CD4-positive, alpha-beta T cell treated with Interleukin-17A for 1 hour (primary cell): ENCODE data around the gene SPI1.

Experiments used
- DNase-seq: peaks from one replicate; pipeline ENCODE4 v3.0.0-alpha.2; 2020

SPI1 gene

DNA sequence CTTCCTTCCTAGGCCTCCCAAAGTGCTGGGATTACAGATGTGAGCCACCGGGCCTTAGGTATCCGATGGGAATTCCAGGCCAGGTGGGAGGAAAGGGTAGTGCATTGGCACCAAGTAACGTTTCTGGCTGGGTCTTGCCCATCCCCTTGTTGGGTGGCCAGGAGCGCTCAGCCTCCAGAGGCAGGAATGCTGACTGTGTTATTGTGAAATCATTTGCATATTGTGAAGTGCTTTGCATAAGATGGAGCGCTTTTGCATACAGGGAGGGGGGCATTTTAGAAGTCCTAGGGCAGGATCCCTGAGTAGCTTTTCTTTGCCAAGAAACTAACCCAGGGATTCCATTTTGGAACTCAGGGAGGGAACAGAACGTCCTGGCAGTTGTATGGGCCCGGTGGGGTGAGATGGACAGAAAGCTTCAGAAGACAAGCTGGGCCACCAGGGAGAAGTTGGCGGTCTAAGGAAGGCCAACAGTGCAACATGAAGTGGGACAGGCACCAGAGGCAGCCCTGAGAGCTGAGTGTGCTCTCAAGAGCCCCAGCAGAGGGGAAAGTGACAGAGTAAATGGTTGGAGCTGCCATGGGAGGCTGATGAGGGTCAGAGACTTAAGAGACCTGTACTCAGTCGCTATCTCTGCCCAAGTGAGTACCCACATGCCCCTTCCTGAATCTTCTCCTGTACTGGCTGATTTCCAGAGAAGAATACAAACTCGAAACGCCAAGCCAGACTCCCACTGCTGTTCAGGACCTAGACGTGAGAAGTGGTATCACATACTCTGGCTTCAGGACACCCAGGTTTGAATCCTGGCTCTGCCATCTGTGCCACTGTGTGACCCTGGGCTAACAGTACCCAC, 28.8 kb upstream of the SPI1 start:
- DNase-seq = no peak

DNA sequence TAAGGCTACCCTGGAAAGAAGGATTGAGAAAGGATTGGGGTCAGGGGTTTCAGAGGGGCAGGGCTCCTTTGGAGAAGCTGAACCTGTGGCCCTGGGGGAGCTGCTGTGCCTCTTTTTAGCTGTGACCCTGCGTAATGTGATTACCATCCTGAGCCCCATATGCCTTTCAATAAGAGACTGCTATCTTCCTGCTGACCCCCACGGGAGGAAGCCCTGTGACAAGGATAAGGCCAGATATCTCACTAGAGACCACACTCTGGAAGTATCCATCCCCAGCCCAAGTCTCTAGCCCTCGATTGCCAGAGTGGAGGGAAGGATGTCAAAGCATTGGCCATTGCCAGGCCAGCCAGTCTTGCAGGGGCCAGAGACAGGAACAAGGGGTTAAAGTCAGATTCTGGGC, 25.2 kb upstream of the SPI1 start:
- no peak for DNase-seq

DNA sequence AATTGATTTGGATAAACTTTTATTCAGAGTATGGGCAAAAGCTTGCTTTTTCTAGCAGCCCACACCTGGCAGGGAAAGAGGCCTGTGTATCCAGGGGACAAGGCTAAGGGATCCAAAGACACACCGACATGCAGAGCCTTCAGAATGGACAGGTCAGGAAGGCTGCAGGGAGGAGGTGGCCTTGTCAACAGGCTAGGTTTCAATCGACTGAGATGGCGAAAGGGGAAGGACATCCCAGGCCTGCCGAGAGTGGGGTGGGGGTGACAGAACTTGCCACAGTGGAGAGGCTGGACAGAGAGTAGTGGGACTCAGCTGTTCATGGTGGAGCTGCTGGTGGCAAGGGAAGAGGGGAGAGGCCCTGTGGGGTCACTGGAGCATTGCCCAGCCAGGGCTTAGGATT, 24.8 kb upstream of the SPI1 start:
- DNase-seq = no peak

DNA sequence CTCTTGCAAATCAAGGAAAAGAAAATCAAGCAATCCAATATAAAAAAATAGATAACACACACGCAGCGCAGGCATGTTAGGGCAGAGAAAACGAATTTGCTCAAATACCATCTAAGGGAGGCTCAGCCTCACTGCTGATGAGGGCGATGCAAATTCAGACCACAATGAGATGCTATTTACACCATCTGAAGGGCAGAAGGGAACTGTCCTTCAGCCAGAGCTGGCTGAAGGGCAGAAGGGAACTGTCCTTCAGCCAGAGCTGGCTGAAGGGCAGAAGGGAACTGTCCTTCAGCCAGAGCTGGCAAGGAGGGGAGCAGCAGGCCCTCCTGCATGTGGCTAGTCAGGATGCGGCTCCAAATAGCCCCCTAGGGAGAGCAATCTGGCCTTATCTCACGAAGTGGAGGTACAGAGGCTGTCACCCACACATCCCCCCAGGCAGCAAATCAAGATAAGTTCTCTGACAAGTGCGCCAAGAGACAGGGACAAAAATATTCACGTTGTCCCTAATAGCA, 22.5 kb upstream of the SPI1 start:
- no peak for DNase-seq

DNA sequence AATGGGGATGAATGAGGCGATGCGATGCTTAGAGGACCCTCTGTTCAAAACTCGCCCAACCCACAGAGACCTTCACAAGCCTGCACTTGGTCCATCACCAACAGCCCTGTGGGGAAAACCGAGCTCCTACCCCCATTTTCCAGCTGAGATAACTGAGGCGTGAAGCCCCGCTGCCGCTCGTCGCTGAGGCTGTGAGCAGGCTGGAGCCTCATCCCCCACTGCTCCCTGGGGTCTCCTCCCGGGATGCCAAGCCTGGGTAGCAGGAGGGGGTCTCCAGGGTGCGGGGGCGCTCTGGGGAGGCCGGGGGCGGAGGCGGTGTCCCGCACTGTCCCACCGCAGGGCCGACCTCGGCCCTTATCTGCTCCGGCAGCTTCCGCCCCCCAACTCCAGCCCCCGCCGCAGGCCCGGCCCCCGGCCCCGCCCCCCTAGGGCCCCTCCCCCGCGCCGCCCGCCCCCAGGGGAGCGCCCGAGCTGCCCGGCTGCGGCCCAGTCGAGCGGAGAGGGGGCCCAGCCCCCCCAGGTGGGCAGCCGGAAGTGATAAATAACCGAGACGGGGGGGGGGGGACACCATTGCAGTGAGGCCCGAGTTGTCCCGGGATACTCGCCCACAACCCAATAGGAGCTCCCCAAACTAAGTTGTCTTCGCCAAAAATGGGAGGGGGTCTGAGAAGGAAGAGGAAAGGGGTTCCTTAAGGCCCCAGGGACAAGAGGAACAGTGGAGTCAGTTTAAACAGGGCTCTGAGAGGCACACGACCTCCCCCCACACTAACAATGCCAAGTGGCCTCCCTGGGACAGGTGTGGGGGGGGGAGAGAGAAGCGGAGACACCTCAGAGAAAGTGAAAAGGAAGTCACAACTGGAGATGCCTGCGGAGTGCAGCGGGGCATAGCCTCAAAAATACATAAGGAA, 21.8 kb upstream of the SPI1 start:
- DNase-seq = peak; percentile 44

DNA sequence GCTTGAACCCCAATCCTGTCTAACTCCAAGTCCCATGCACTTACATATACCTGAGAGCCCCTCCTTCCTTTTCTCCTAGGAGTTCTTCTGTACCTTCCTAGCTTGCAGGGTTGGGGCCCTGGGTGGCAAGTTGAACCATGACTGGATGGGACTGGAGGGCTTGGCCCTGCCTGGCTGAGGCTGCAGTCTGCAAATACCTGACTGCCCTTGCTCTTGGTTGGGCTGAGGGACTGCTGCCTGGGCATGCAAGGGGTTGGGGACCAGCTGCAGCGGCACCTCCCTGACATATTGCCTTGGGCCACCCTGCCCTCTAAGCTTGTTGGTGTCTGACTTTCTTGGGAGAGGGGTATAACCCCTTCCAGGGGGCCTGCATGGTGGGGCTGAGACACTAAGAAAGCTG, 20.2 kb upstream of the SPI1 start:
- no peak for DNase-seq

DNA sequence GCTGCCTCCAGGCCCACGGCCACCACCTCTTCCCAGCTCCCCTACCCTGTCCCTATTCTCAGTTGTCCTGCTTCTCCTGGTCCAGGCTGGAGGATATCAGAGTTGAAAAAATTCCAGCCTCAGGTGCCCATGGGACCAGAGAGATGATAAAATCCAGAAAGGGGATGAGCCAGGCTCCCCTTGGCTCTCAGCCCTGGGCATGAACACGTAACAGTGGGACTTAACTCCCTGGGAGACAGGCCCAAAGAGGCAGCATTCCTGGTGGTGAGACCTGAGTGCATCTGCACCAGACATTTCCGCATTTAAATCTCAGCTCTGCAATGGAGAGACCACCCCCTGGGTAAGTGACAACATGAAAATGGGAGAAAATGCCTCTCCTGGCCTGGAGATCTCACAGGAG, 19.7 kb upstream of the SPI1 start:
- no peak for DNase-seq

DNA sequence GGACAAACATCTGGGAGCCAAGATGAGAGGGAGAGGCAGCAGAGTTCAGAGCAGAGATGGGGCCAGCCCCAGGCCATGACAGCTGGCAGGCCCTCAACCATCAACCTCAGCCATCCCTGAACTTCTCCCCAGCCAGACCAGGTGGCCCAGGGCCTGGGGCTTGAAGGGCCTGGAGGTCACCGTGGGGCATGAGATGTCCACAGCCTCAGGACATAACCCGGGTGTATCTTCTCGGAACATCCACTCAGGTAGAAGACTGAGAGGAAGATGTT, 17.6 kb upstream of the SPI1 start:
- DNase-seq = no peak

DNA sequence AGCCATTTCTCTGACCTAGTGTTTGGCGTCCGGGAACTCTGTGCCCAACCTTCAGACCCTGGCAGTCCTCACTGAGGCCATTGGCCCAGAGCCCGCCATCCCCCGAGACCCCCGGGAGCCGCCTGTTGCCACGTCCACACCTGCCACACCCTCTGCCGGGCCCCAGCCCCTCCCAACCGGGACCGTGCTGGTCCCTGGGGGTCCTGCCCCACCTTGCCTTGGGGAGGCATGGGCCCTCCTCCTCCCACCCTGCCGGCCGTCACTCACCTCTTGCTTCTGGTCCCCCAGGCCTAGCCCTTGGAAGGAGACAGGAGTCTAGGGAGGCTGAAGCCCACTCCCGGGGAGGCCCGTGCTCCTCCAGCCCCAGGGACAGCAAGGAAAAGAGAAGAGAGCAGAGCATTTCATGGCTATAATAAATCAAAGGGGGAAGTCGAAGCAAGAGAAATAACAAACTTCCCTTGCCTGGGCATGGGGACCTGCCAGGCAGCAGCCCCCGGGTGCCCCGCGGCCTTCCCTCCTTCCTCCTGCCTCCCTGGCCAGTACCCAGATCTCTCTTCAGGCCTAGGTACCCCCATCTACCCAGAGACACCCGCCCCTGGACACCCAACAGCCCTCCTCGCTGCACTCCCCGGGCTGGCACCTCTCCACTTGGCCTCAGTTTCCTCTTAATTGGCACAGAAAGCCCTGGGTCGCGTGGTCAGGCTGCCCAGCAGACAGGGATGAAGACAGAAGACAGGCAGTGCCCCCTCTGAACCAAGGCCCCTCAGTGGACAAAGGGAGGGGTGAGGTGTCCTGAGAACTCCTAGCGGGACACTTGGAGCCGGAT, 17.1 kb upstream of the SPI1 start:
- DNase-seq = no peak

DNA sequence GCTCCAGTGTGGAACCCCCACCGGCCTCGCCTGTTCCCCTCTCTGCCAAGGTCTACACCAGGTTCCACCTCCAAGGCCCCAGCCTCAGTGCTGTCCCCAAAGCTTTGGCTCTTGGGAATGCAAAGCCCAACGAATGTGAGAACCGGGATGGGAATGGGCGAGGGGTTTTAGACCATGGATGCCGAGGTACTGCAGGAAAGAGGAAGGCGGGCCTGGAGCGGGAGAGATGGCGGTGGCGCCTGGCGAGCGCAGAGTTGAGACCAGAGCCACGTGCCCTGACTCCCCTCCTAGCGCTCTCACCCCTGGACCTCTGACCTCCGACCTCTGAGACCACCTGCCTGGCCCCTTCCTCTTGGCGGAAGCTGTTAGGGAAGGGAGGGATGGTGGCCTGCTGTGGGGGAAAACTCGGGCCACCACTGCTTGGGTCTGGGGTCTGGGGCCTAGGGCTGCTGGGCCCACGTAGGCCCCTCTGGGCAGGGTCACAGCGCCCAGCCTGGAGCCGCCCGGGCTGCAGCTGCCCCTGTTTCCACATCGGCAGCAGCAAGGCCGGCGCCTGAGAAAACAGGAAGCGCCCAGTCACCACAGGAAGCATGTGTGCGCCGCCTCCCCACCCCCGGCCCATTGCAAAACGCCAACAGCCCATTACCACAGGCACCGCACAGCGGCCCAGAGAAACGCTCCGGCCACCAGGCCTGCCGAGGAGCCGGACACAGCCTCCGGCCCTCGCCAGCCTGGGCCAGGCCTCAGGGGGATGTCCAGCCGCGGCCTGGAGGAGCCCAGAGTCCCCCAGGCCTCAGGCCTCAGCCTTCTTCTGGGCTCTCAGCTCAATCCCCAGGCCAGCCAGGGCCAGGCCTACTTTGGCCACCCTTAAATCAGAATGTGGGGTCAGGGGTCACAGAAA, 16.2 kb upstream of the SPI1 start:
- peak; percentile 66 for DNase-seq

DNA sequence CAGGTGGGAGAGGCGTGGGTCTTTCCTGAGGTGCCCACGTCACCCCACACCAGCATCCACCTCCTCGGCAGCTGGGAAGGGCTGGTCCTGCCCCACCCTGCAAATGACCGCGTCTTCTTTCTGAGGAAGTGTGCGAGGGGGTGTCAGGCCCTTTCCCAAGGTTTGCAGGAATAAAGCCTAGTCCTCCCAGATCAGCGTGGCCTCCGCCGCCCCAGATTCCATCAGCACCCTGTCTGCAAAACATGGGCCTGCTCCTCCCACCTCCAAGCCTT, 15.6 kb upstream of the SPI1 start:
- DNase-seq = no peak

DNA sequence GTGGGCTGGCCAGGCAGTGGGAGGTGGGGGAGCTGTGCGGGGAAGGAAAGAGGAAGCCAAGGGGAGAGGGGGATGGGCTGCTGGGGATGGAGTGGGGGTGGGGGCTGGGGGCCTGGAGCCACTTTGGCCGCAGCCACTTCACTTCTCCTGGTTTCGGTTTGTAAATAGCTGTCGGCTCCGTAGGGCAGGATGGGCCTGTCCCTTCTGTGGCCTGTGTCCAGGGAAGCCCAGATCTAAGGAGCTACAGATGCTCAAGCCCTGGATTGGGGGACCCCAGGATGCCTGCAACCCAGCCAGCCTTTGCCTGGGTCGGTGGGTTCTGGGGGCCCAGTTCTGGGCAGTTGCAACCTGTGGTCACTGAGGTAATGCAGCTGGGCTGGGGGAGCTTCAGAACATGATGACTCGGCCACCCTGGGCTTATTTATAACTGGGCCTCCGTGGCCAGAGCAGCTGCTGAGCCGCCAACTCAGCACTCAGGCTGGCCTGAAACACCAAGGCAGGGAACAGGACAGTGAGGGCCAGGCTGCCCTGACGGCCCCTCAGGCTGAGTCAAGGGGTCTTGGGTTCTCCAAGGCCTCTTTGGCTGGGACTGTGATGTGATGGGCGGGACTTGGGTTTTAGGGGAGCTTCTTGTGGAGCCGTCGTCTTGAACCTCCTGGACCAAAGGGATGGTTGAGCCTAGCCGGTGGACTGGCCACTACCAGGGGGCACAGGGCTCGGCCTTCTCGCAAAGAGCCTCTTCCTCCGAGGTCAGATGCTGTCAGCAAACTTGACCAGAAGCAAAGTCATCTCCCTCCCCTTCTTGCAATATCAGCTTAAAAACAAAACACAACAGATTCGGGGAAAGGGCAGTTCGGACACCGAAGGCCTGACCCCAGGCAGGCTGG, 15.1 kb upstream of the SPI1 start:
- no peak for DNase-seq

DNA sequence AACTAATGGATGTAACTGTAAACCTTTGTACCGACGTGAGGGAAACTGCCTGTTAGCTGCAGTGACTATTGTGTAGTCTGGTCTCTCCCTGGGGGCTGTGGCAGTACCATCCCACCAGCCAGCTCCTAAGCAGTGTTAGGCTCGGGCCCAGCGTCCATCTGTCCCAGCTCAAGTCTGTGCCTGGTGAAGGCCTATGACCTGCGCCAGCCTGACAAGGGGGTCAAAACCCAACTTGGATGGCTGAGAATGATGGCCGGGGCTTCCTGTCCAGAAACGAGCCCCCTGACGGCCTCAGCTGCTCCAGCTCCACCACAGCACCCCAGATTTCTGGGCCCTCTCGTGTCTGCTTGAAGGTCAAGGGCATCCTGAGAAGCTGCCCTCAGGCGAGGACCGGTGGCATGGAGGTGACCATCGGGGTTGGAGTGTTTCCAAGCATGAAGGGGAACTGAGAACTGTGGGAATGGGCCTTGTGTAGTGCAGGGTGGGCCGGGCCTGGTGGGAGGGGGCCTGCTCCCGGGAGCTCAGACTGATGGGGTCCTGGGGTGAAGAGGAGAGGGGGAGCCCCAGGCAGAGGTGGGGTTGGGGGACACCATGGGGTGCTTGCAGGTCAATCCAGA, 14.3 kb upstream of the SPI1 start:
- DNase-seq = no peak

DNA sequence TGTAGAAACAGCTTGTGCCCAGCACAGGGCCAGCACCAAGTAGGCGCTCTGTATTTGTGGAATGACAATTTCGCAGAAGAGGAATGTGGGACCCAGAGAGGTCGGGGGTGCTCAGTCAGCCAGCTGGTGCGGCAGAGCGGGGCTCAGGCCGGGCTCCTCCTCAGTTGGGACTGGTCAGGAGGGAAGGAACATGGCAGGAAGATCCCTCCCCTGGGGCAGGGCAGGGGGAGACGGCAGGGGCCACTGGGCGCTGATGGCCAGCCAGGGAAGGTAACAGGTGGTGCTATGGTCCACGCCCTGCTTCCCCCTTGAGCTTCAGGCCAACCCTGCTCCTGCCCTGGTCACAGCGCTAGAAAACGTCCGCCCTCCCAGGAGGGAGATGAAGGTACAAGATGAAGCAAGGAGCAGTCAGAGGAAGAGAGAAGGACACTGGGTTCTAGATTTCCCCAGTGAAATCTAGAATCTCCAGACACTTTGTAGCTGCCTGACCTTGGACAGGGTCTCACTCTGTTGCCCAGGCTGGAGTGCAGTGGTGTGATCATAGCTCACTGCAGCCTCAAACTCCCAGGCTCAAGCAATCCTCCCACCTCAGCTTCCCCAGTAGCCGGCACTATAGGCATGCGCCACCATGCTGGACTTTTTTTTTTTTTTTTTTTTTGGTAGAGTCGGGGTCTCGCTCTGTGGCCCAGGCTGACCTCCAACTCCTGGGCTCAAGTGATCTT, 13.5 kb upstream of the SPI1 start:
- no peak for DNase-seq

DNA sequence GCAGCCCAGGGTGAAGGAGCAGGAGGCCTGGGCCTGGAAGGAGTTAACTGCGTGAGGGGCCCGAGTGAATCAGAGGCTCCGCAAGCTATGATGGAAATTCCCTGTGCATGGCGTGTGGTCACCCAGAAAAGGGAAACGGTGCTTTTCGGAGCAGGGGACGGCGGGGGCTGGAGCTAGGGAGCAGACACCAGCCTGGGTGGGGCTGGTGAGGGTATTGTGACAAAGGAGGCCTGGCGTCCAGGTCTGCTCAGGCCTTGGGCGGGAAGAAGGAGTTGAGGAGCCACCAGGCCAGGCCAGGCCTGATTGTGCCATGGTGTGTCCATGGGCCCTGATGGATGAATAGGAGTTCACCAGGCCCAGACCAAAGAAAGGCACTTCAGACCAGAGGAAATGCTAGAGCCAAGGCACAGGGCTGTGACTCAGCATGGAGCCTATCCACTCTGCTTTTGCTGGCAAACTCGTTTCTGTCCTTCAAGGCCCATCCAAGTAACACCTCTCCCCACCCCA, 12.8 kb upstream of the SPI1 start:
- peak; percentile 39 for DNase-seq

DNA sequence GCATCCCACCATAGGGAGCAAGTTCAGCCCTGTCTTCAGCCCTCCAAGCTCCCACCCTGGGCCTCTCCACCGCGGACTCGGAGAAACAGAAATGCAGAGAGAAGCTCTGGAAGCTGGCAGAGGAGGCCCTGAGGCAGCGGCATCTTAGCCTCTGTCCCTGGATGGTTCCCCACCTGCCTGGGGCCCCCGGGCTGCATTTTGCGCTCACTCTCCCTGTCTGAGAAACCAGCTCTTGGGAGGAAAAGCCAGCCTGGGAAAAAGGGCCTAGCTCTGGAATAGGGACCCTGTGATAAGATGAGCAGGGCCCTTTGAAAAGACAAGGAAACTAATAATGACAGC, 12.0 kb upstream of the SPI1 start:
- no peak for DNase-seq

DNA sequence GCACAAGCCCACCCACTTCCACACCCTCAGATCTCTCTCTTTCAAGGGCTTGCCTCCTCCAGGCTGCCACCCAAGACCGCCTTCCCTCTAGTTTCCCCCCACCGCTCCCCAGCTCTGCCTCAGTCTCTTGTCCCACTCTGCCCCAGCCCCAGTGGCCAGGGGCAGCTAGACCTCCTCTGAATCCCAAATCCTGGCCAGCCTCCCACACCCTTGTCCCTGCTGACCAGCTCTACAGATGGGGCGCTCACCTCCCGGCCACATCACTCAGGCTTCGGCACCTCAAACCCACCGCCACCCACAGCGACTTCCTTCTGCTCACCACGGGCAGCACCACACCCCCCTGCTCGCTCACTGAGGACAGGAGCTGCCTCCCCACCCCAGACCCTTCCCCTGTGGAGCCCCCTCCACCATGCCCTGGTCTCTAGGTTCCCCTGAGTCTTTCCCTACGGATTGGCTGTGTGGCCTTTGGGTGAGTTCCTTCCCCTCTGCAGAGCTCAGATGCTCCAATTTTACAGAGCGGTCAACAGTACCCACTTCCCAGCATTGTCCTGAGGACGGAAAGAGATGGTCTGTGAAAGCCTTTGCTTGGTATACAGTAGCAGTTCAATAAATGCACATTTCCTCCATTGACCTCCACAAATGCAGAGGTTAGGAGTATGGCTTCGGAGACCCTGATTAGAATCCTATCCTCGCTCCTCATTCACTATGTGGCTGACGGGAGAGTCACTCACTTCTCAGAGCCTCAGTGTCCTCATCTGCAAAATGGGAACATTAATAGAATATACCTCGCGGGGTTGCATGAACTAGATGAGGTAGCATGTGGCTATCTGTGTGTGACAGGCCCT, 11.5 kb upstream of the SPI1 start:
- peak; percentile 32 for DNase-seq

DNA sequence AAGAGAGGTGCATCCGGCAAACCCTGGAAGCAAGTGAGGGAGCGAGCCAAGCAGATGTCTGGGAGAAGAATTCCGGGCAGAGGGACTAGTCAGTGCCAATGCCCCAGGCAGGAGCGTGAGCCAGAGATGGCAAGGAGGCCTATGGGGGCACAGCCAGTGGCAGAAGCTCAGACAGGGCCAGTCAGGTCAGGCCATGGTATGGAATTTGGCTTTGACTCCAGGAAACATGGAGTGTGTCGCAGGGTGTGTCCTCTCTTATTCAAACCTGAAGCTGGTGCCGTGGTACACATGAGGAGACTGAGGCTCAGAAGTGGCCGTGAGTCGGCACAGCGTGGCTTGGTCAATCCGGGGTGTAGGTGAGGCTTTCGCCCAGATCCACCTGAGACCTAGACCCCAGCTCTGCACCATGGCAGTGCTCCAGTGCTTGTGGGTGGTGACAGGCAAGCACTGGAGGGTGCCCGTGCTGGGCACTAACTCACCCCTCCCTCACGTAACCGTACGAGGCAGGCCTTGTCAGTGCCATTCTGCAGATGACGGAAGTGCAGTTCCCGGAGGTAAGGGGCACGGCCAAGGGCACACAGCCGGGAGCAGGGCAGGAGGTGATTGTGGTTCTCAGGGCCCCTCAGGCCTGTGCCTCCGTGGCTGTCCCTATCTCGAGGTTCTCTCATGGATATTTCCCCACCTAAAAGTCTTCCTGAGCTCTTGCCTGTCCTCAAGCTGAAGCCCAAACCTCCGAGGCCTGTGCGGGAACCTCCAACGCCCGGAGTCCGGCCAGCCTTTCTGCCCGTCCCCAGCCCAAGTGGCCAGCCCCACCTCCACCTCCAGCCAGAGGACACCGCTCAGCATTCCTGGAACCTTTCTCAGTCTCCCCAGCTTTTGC, 10.6 kb upstream of the SPI1 start:
- DNase-seq = no peak
